ENCODE results near the gene SRD5A1. TPM values are rescaled to one million over a fixed set of nuclear protein-coding genes. Genes with fewer than 3 reads are reported as not detected.

SRD5A1 gene
- total RNA-seq, 1 experiment from 2014 or later = 39.6 TPM

DNA sequence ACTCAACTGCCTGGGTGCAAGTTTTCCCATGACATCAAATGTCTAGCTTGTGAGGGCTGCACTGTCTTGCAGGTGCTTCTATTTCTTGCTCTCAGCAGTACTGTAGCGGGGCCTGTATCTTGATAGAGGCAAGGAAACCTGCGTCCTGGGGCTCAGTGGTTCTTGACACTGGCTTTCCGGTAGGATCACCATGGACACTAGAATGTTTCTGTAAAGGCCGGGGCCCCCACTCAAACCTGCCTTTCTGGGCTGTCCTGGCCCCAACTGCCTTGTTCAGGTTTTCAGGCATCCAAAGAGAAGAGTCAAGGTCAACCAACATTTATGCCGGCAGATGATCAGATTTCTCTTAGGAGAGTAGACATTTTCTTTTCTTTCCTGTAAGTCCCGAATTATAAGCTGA lies 53.3 kb downstream of the SRD5A1 start:
- Histone ChIP-seq H3K4me1 (ENCODE audit: insufficient read depth, low read length) (0 out of 2 replicates have a peak, but pooled peaks cover 3% of the 10 kb centered on the region), H3K9me3 (ENCODE audit: low read length) (no peaks in the 10 kb centered on the region), H2AFZ (ENCODE audit: low read length) (no peak overlapping the region), H3K27me3 (ENCODE audit: low read length) (peaks cover 39% of the 10 kb centered on the region), H3K4me3 (ENCODE audit: low read length) (no peak overlapping the region), H3K4me2 (ENCODE audit: low read length) (no peak overlapping the region), H3K79me2 (ENCODE audit: low read length) (no peaks in the 10 kb centered on the region), H3K27ac (ENCODE audit: low read length) (no peak overlapping the region), H4K20me1 (ENCODE audit: low read length) (no peaks in the 10 kb centered on the region), H3K9me2 (replicated peaks; ENCODE audit: low read length) (no peaks in the 10 kb centered on the region), H3K9ac (ENCODE audit: low read length) (no peak overlapping the region), H3F3A (ENCODE audit: low read length, unreplicated experiment) (no peaks in the 10 kb centered on the region), H3K36me3 (ENCODE audit: low read depth, low read length) (no peaks in the 10 kb centered on the region)
- ATAC-seq = no peak
- ChIA-PET CTCF (no interaction called here), POLR2A (ENCODE audit: unreplicated experiment) (no interaction called here)
- intact Hi-C loops (cut with micrococcal nuclease) = no loop called here
- no TSS peak for BruUV-seq (replicated peaks)
- no peak for DNase-seq
- TF ChIP-seq EZH2phosphoT487 (IDR thresholded peaks at IDR 0.05; ENCODE audit: borderline replicate concordance, low read length) (no peak), EZH2 (IDR thresholded peaks at IDR 0.05; ENCODE audit: low read length, unreplicated experiment) (no peak)
- TF ChIP-seq, protein P1, sequence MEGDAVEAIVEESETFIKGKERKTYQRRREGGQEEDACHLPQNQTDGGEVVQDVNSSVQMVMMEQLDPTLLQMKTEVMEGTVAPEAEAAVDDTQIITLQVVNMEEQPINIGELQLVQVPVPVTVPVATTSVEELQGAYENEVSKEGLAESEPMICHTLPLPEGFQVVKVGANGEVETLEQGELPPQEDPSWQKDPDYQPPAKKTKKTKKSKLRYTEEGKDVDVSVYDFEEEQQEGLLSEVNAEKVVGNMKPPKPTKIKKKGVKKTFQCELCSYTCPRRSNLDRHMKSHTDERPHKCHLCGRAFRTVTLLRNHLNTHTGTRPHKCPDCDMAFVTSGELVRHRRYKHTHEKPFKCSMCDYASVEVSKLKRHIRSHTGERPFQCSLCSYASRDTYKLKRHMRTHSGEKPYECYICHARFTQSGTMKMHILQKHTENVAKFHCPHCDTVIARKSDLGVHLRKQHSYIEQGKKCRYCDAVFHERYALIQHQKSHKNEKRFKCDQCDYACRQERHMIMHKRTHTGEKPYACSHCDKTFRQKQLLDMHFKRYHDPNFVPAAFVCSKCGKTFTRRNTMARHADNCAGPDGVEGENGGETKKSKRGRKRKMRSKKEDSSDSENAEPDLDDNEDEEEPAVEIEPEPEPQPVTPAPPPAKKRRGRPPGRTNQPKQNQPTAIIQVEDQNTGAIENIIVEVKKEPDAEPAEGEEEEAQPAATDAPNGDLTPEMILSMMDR (conservative IDR thresholded peaks at IDR 0.05; ENCODE audit: low read depth, low read length) = no peak

DNA sequence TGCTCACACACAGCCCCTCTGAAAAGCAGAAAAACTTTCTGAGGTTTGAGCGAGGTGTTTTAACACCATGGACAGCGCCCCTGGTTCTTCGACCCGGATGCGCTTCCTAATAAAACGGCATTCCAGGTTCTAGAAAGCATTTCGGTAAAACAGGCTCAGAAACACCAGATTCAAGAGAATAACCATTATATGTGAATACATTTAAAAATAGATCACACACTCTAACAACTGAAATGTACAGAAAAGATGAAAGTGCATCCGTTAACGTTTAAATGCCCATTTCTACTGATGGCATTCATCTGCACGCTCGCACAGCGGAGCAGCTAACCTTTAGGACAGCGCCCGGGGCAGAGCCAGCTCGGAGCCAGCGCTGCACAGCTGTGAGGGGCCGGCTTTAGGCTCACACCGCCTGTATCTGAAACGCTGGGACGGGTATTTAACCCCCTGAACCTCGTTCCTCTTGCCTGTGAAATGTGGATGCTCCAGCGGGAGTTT lies 53.7 kb downstream of the SRD5A1 start:
- peak; percentile 62 for DNase-seq
- no peaks in the 10 kb centered on the region for H3K36me3 ChIP-seq (ENCODE audit: low read depth, low read length)
- ATAC-seq = no peak
- intact Hi-C loops (cut with micrococcal nuclease) = no loop called here
- H4K20me1 ChIP-seq (ENCODE audit: low read length) = no peaks in the 10 kb centered on the region
- ChIA-PET POLR2A (ENCODE audit: unreplicated experiment) (no interaction called here), CTCF (no interaction called here)
- H3K4me1 ChIP-seq (ENCODE audit: insufficient read depth, low read length) = 0 out of 2 replicates have a peak, but pooled peaks cover 3% of the 10 kb centered on the region
- peaks cover 42% of the 10 kb centered on the region for H3K27me3 ChIP-seq (ENCODE audit: low read length)
- no peak overlapping the region for H3K9ac ChIP-seq (ENCODE audit: low read length)
- no peak overlapping the region for H3K4me2 ChIP-seq (ENCODE audit: low read length)
- TF ChIP-seq EZH2phosphoT487 (IDR thresholded peaks at IDR 0.05; ENCODE audit: borderline replicate concordance, low read length) (no peak), EZH2 (IDR thresholded peaks at IDR 0.05; ENCODE audit: low read length, unreplicated experiment) (no peak)
- TF ChIP-seq, protein P1 (conservative IDR thresholded peaks at IDR 0.05; ENCODE audit: low read depth, low read length) = no peak
- H3K79me2 ChIP-seq (ENCODE audit: low read length) = no peaks in the 10 kb centered on the region
- H3F3A ChIP-seq (ENCODE audit: low read length, unreplicated experiment) = no peaks in the 10 kb centered on the region
- no peak overlapping the region for H3K4me3 ChIP-seq (ENCODE audit: low read length)
- H3K9me2 ChIP-seq (replicated peaks; ENCODE audit: low read length) = no peaks in the 10 kb centered on the region
- no peaks in the 10 kb centered on the region for H3K9me3 ChIP-seq (ENCODE audit: low read length)
- no peak overlapping the region for H3K27ac ChIP-seq (ENCODE audit: low read length)
- BruUV-seq (replicated peaks) = no TSS peak
- H2AFZ ChIP-seq (ENCODE audit: low read length) = 0 out of 2 replicates have a peak overlapping the region, but pooled peaks have one; percentile 11

DNA sequence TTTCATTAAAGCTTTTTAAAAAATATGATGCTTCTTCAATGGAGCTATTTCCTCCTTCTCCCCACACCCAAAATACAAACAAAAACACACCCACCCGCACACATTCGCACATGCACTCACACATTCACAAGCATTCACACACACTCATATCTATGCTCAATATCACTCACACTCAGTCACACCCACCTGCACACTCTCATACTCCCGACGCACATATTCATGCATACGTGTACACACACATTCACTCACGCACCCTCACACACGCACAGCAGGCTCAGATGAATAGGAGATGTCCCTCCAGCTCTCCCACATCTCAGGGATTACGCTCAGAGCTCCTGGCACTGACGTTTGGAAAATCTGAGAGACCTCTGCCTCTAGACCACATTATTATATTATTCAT lies 54.3 kb downstream of the SRD5A1 start:
- H3K36me3 ChIP-seq (ENCODE audit: low read depth, low read length) = no peaks in the 10 kb centered on the region
- H3K4me3 ChIP-seq (ENCODE audit: low read length) = no peak overlapping the region
- no peak overlapping the region for H3K4me2 ChIP-seq (ENCODE audit: low read length)
- no peaks in the 10 kb centered on the region for H3K79me2 ChIP-seq (ENCODE audit: low read length)
- 0 out of 2 replicates have a peak, but pooled peaks cover 3% of the 10 kb centered on the region for H3K4me1 ChIP-seq (ENCODE audit: insufficient read depth, low read length)
- H3K9me2 ChIP-seq (replicated peaks; ENCODE audit: low read length) = no peaks in the 10 kb centered on the region
- H3K9me3 ChIP-seq (ENCODE audit: low read length) = no peaks in the 10 kb centered on the region
- DNase-seq (no peak), ATAC-seq (no peak)
- BruUV-seq (replicated peaks) = no TSS peak
- H4K20me1 ChIP-seq (ENCODE audit: low read length) = no peaks in the 10 kb centered on the region
- no peak overlapping the region for H2AFZ ChIP-seq (ENCODE audit: low read length)
- no peaks in the 10 kb centered on the region for H3F3A ChIP-seq (ENCODE audit: low read length, unreplicated experiment)
- TF ChIP-seq EZH2 (IDR thresholded peaks at IDR 0.05; ENCODE audit: low read length, unreplicated experiment) (no peak), EZH2phosphoT487 (IDR thresholded peaks at IDR 0.05; ENCODE audit: borderline replicate concordance, low read length) (no peak)
- TF ChIP-seq, protein P1 (conservative IDR thresholded peaks at IDR 0.05; ENCODE audit: low read depth, low read length) = no peak
- ChIA-PET CTCF (no interaction called here), POLR2A (ENCODE audit: unreplicated experiment) (no interaction called here)
- no peak overlapping the region for H3K27ac ChIP-seq (ENCODE audit: low read length)
- peaks cover 46% of the 10 kb centered on the region for H3K27me3 ChIP-seq (ENCODE audit: low read length)
- intact Hi-C loops (cut with micrococcal nuclease) = no loop called here
- no peak overlapping the region for H3K9ac ChIP-seq (ENCODE audit: low read length)
